GM12878 (cell line): Measurements from ENCODE around the gene UNC93B1.

Source experiments
- RAD21 ChIP-seq: IDR thresholded peaks from 2 replicates; pipeline ENCODE4 v1.6.1; 2011; ENCODE audit warnings: mild to moderate bottlenecking, low read depth, low read length, moderate library complexity; ENCODE audit not compliant: insufficient read depth
- RBBP5 ChIP-seq: fragments of 200-600 bp; sonication (generic); conservative IDR thresholded peaks from 2 replicates; pipeline ENCODE4 v1.6.1; 2016
- SMAD1 ChIP-seq: fragments of 450-650 bp; IDR thresholded peaks from 2 replicates; pipeline ENCODE4 v1.6.1; 2018; ENCODE audit warnings: mild to moderate bottlenecking, low read depth; ENCODE audit not compliant: partially characterized antibody

DNA sequence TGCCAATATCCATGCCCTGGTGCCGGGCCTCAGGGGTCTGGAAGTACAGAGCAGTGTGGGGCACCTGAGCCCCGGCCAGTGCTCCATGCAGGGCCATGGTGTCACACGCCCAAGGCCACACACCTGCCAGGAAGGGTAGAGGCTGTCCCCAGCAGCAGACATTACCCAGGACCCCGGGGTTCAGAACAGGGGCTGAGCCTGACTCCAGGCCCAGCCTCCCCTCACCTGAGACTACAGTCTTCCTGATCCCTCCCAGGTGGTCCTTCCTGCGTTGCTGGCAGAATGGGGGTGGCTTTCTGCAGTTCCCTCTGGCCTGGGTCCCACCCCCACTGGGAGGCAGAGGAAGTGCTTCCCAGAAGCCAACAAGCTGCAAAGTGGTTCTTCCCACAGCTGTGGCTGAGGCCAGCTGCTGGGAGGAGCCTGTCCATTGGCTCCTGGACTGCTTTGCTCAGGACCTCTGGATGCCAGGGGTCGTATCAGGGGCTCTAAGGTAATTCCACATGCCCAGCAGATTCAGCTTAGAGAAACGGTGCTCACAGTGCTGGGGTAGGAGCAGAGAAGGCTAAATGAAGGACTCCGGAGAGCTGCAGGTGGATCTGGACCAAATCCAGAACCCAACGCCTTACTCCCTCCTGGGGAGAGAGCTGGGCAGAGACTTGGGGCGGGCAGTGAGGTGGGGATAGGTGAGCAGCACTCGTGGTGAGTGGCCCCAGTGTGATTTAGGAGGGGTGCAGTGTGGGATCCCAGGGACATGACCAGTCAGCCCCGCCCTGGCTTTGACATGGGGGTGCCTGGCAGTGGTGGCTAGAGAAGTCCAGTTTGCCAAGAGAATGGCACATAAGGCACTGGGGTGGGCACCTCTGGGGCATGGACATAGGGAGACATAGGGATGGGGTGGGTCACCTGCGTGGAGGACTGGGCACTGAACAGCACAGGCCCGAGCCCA is 47.6 kb upstream of the UNC93B1 start:
- TF ChIP-seq RAD21 (no peak), RBBP5 (no peak), SMAD1 (no peak)
